Heart left ventricle (tissue), 13 donors: ENCODE measurements around the gene CHCHD6.

ENCODE experiments used
- POLR2A ChIP-seq, 2 donors: fragments of 450-650 bp; IDR thresholded peaks; one replicate each; pipeline ENCODE4 v1.6.1; 2017; ENCODE audit warnings: antibody characterized with exemption in 2 of 2, mild to moderate bottlenecking in 2 of 2, moderate library complexity in 2 of 2
- TF ChIP-seq, protein P1 (sequence below), 12 donors: fragments of 200-600 bp; sonication (generic) in 4 of 12; IDR thresholded peaks; one replicate each; pipeline versions ENCODE4 v1.5.0 to v1.8.0; 2018 to 2022; ENCODE audit warnings: antibody characterized with exemption in 12 of 12, mild to moderate bottlenecking in 5 of 12
- donor health status: ischemic (EF 13 %, LVEDD 7.1; RV severe dilation, severe dysfunction).
- donor health status: DM: no; HTN: yes; CAD: no.
- donor health status: DM: no; HTN: no; CAD: no.
- donor health status: ischemic (EF 25% LVEDD 6.9; RV normal size, moderate dysfunction).
- donor health status: ischemic (EF 25% LVEDD 5.7; RV mildly dilated, moderate dysfunction).
- donor health status: ischemic (EF 35%, LVEDD 5.7; RV mildly dilated, moderate dysfunction).
- donor health status: nonischemic (EF 11% LVEDD 7.7; RV severe dilation, severe dysfunction).
- donor health status: DM: yes; HTN: yes; CAD: no.
- donor health status: PGD.
- donor health status: ischemic (EF 29% LVEDD 5.4; RV normal size, mild dysfunction).
- donor health status: nonischemic (EF 23%, LVEDD 6.1; RV moderate dilation, normal function).

DNA sequence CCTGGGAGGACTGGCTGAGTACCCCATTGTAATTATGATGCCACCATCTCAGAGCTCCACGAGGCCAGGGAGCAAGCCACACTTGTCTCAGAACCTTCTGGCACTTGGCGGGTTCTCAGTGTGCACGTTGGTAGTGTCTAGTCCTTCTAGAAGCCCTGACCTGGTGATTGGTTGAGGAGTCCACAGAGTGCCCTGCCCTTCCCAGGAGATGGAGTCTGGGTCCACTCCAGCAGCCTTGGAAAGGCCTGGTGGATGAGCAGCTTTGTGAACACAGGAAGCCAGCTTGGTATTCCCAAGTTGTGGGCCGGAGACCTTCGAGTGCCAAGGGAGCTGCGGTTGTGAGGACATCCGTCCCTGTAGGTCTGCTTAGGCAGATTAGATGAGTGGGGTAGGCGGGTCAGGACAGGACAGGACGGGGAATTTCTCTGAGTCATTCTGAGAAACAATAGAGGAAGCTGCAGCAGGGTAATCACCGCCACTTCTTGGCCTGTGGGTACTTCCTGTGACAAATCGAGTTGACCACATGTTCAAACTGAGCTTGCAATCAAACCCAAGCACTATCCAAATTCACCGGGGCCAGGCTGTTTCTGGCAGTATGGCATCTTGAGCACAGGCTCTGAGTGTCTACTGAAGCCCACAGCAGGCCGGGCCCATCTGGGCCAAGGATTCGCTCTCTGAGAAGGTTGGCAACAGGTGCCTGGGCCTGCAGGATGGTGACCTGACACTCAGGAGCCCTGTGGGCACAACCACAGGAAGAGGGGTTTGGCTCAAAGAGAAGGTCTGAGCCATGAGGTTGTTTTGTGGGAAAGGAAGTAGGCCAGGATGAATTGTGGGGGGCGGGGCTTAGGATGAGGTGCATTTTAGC, 207.4 kb downstream of the CHCHD6 start:
- no peak for TF ChIP-seq POLR2A (IDR thresholded peaks at IDR 0.05)
- TF ChIP-seq, protein P1, sequence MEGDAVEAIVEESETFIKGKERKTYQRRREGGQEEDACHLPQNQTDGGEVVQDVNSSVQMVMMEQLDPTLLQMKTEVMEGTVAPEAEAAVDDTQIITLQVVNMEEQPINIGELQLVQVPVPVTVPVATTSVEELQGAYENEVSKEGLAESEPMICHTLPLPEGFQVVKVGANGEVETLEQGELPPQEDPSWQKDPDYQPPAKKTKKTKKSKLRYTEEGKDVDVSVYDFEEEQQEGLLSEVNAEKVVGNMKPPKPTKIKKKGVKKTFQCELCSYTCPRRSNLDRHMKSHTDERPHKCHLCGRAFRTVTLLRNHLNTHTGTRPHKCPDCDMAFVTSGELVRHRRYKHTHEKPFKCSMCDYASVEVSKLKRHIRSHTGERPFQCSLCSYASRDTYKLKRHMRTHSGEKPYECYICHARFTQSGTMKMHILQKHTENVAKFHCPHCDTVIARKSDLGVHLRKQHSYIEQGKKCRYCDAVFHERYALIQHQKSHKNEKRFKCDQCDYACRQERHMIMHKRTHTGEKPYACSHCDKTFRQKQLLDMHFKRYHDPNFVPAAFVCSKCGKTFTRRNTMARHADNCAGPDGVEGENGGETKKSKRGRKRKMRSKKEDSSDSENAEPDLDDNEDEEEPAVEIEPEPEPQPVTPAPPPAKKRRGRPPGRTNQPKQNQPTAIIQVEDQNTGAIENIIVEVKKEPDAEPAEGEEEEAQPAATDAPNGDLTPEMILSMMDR (IDR thresholded peaks at IDR 0.05), result no peak
